DMS53 treated with DMSO at 0.1 percent for 48 hours (cell line): ENCODE measurements around the gene ZNF592.

Source experiments
- DNase-seq: peaks from one replicate; lab custom pipeline; 2025; ENCODE audit not compliant: unreplicated experiment; lab: John Stamatoyannopoulos, UW

ZNF592 gene

DNA sequence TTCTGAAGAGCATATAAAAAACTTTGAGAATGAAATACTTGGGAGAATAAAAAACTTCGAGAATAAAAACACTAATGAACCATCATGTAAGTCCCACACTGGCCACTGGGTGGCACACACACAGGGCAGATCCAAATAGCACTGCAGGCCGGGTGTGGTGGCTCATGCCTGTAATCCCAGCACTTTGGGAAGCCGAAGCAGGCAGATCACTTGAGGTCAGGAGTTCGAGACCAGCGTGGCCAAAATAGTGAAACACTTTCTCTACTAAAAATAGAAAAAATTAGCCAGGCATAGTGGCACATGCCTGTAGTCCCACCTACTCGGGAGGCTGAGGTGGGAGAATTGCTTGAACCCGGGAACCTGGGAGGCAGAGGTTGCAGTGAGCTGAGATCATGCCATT lies 97.2 kb downstream of the ZNF592 start:
- DNase-seq, result peak; percentile 5

- no peak for DNase-seq
Observed at GRCh38 chr15:84846269-84846668, 97.9 kb downstream of the ZNF592 start.

- DNase-seq, result no peak
Observed at GRCh38 chr15:84847382-84847781, 99.0 kb downstream of the ZNF592 start.

GRCh38 chr15:84852212-84852611 lies 103.8 kb downstream of the ZNF592 start:
- DNase-seq, result no peak

DNA sequence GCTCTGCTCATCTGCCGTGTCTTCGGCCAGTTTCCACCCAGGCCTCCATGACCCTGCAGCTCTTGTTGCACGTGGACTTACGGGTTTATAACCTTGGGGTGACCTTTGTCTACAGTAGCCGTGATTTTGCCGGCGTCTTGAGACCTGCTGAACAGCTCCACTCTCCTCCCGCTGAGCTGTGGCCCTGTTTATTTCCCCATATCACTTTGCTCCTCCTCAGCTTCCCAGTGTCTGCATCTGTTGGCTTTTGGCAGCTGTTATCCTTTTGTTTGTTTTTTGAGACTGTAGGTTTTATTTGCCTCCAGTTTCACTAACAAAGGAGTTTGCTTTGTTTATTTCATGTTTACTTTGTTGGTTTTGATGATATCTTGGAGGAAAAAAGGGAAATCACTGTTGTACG lies 106.7 kb downstream of the ZNF592 start:
- peak; percentile 59 for DNase-seq

GRCh38 chr15:84855765-84856164 lies 107.4 kb downstream of the ZNF592 start:
- DNase-seq, result no peak
